ENCODE measurements around the gene SPACA4.

- TF ChIP-seq, protein P1, sequence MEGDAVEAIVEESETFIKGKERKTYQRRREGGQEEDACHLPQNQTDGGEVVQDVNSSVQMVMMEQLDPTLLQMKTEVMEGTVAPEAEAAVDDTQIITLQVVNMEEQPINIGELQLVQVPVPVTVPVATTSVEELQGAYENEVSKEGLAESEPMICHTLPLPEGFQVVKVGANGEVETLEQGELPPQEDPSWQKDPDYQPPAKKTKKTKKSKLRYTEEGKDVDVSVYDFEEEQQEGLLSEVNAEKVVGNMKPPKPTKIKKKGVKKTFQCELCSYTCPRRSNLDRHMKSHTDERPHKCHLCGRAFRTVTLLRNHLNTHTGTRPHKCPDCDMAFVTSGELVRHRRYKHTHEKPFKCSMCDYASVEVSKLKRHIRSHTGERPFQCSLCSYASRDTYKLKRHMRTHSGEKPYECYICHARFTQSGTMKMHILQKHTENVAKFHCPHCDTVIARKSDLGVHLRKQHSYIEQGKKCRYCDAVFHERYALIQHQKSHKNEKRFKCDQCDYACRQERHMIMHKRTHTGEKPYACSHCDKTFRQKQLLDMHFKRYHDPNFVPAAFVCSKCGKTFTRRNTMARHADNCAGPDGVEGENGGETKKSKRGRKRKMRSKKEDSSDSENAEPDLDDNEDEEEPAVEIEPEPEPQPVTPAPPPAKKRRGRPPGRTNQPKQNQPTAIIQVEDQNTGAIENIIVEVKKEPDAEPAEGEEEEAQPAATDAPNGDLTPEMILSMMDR (conservative IDR thresholded peaks at IDR 0.05; ENCODE audit: low read depth, low read length) = no peak
- TF ChIP-seq POLR2A (IDR thresholded peaks at IDR 0.05; ENCODE audit: low read depth, low read length) (no peak), CHD1 (IDR thresholded peaks at IDR 0.05; ENCODE audit: low read depth, low read length) (no peak), RAD21 (IDR thresholded peaks at IDR 0.05; ENCODE audit: low read length) (no peak), ELK1 (IDR thresholded peaks at IDR 0.05; ENCODE audit: borderline replicate concordance, low read depth, low read length) (no peak), RFX5 (IDR thresholded peaks at IDR 0.05; ENCODE audit: low read depth, low read length) (no peak), RCOR1 (IDR thresholded peaks at IDR 0.05; ENCODE audit: insufficient replicate concordance, low read length) (no peak)
These were observed 8.9 kb downstream of the SPACA4 start for GRCh38 chr19:48615231-48616040.
